Glutamatergic neuron (in vitro differentiated cells): Measurements from ENCODE around the gene HSPG2. TPM values are rescaled to one million over a fixed set of nuclear protein-coding genes. Genes with fewer than 3 reads are reported as not detected.
A peak's percentile ranks its signal among the peaks of the same experiment; 100 is the strongest.

ENCODE experiments used
- DNase-seq: peaks from one replicate; pipeline ENCODE4 v3.0.0; 2022
- H3K27ac Mint-ChIP-seq: one replicate; pipeline ENCODE4 v1.8.0; 2020; ENCODE audit warnings: mild to moderate bottlenecking, mixed read lengths, inconsistent platforms; ENCODE audit not compliant: unreplicated experiment
- H3K27me3 Mint-ChIP-seq: one replicate; pipeline ENCODE4 v1.8.0; 2020; ENCODE audit warnings: mild to moderate bottlenecking, moderate library complexity, mixed read lengths, inconsistent platforms; ENCODE audit not compliant: unreplicated experiment
- H3K36me3 Mint-ChIP-seq: one replicate; pipeline ENCODE4 v1.8.0; 2020; ENCODE audit warnings: mild to moderate bottlenecking, mixed read lengths, inconsistent platforms; ENCODE audit not compliant: unreplicated experiment
- H3K4me1 Mint-ChIP-seq: one replicate; pipeline ENCODE4 v1.8.0; 2020; ENCODE audit warnings: mild to moderate bottlenecking, low read depth, mixed read lengths, inconsistent platforms; ENCODE audit not compliant: unreplicated experiment
- H3K4me3 Mint-ChIP-seq: one replicate; pipeline ENCODE4 v1.8.0; 2020; ENCODE audit warnings: mild to moderate bottlenecking, mixed read lengths, inconsistent platforms; ENCODE audit not compliant: unreplicated experiment
- H3K9me3 Mint-ChIP-seq: one replicate; pipeline ENCODE4 v1.8.0; 2020; ENCODE audit warnings: mild to moderate bottlenecking, moderate library complexity, mixed read lengths, inconsistent platforms; ENCODE audit not compliant: unreplicated experiment
- CTCF ChIP-seq: fragments of 200-600 bp; sonication (generic); IDR thresholded peaks from one replicate; pipeline ENCODE4 v1.5.0; 2021; ENCODE audit not compliant: partially characterized antibody, unreplicated experiment
- total RNA-seq: library from RNA; stranded (reverse); fragmentation: NEBNext Ultra II Directional; extraction: Animal tissue kit (Norgen Biotek cat#: 25700); gene quantifications from one replicate; pipeline ENCODE4 v1.2.1, GENCODE V29; 2021; ENCODE audit not compliant: unreplicated experiment

The HSPG2 gene
- total RNA-seq, 1 donor from 2014 or later: 3.3 TPM

DNA sequence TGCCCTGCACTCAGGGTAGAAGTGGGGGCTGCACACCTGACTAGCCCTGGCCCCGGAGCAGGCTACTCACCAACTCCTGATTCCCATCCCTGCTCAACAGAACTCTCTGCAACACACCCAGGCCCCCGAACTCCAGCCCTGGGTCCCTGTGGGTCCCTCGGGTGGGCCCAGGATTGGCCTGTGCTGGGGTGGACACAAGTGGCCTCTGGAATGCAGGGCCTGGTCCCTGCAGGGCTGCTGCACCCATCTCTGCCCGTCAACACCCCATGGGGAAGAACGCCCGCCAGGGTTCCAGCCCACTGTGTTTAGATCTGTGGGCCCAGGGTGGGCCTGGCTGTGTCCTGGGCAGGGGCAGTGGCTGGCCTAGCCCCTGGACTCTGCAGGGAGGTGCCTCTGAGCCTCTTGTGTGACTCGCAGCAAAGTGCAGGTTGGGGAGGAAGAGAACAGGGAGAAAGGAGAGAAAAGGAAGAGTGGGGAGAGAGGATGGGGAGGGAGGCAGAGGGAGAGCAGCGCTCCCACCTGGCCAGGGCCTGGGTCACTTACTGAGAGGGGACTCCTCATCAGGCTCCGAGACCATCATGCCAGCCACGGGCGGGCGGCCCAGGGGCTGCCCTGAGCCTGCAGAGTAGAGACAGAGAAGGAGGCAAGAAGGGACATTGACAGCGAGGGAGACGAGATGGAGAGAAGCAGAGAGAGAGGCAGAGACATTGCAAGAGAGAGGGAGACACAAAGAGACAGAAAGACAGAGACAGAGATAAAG, 43.9 kb downstream of the HSPG2 start:
- no peak for TF ChIP-seq CTCF
- no peak for DNase-seq
- Mint-ChIP-seq H3K27ac (peak overlapping the region; percentile 31), H3K9me3 (peaks cover 3% of the 10 kb centered on the region), H3K27me3 (peaks cover 13% of the 10 kb centered on the region), H3K36me3 (no peaks in the 10 kb centered on the region), H3K4me3 (no peak overlapping the region), H3K4me1 (peaks cover 3% of the 10 kb centered on the region)

DNA sequence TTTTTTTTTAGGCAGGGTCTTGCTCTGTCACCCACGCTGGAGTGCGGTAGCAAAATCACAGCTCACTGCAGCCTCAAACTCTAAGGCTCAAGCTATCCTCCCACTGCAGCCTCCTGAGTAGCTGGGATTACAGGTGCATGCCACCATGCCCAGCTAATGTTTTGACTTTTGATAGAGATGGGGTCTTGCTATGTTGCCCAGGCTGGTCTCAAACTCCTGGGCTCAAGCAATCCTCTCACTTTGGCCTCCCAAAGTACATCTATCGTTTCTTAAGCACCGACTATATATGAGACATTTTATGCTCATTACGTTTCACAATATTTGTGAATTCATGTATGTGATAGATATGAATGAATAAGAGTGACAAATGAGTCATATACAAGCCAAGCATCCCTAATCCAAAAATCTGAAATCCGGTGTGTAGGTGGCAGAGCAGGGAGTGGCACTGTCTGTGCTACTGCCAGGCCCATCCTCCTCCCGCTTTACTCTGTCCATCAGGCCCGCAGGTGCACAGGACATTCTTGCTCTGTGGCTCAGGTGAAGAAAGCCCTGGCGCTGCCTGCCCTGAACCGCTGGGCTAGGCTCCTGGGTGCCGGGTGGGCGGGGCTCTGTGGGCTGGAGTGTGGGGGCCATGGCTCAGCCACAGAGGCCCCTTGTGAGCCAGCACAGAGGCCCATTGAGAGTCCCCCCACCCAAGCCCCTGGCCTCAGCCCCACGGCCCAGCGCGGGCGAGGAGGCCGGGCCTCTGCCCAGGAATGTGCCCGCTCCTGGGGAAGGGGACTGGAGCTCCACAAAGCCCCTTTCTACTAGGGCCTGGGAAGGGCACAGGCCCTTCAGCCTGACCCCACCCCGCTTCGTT, 45.3 kb downstream of the HSPG2 start:
- peaks cover 11% of the 10 kb centered on the region for H3K27me3 Mint-ChIP-seq
- H3K4me3 Mint-ChIP-seq: no peak overlapping the region
- no peaks in the 10 kb centered on the region for H3K36me3 Mint-ChIP-seq
- peaks cover 3% of the 10 kb centered on the region for H3K9me3 Mint-ChIP-seq
- H3K4me1 Mint-ChIP-seq: peaks cover 3% of the 10 kb centered on the region
- H3K27ac Mint-ChIP-seq: no peak overlapping the region
- DNase-seq: no peak
- no peak for TF ChIP-seq CTCF

DNA sequence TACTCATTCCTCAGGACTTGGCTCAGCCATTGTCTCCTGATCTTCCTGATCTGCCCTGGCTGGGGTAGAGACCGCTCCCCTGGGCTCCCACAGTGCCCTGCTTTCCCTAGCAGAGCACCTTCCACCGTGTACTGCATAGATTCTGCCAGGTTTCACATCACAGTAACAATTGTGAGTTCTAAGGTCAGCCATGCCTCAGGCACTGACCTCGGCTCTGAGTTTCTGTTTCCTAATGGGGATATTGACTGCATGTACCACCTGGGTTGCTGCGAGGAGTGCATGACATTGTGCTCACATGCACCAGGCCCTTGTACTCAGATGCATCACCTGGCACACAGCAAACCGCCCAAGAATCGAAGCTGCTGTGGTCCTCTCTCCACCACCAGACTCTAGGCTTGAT, 46.0 kb downstream of the HSPG2 start:
- Mint-ChIP-seq H3K4me3 (no peak overlapping the region), H3K27me3 (peaks cover 11% of the 10 kb centered on the region), H3K27ac (no peak overlapping the region), H3K36me3 (no peaks in the 10 kb centered on the region), H3K4me1 (peaks cover 3% of the 10 kb centered on the region), H3K9me3 (peaks cover 3% of the 10 kb centered on the region)
- no peak for DNase-seq
- TF ChIP-seq CTCF: no peak

DNA sequence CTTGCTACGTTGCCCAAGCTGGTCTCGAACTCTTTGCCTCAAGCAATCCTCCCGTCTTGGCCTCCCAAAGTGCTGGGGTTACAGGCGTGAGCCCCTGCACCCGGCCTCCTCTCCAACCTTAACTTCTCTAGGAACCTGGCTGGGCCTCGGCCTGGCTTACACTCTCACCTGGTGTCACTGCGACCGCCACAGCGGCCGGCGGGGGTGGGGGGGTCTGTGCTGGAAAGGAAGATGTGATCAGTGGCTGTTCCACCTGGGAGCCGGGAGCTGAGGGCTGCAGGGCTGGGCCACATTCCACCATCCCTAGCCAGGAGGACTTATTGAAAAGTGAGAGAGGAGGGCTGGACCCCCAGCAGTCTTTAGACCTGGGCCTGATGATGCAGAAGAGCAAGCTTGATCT, 48.6 kb downstream of the HSPG2 start:
- Mint-ChIP-seq H3K4me1 (no peaks in the 10 kb centered on the region), H3K4me3 (no peak overlapping the region), H3K36me3 (no peaks in the 10 kb centered on the region), H3K9me3 (peaks cover under 1% of the 10 kb centered on the region), H3K27me3 (peaks cover 8% of the 10 kb centered on the region), H3K27ac (no peak overlapping the region)
- DNase-seq: no peak
- TF ChIP-seq CTCF: no peak

- H3K9me3 Mint-ChIP-seq: no peaks in the 10 kb centered on the region
- no peak for DNase-seq
- no peak overlapping the region for H3K4me3 Mint-ChIP-seq
- no peaks in the 10 kb centered on the region for H3K36me3 Mint-ChIP-seq
- H3K27me3 Mint-ChIP-seq: peaks cover 7% of the 10 kb centered on the region
- no peaks in the 10 kb centered on the region for H3K4me1 Mint-ChIP-seq
- H3K27ac Mint-ChIP-seq: no peak overlapping the region
- no peak for TF ChIP-seq CTCF
Measured at GRCh38 chr1:21887796-21888195, 49.3 kb downstream of the HSPG2 start.
